HepG2 (cell line): ENCODE data around the gene SLC1A2. TPM values are rescaled to one million over a fixed set of nuclear protein-coding genes. Genes with fewer than 3 reads are reported as not detected.

ENCODE experiments used
- ATAC-seq: fragments of 200-7000 bp; cut with Tn5 transposase; 3 replicates; pipeline ENCODE4 v1.9.1; 2020; ENCODE audit warnings: mild to moderate bottlenecking, moderate library complexity
- BruUV-seq: library from RNA; stranded (reverse); fragments of 400-500 nt; replicated peaks from 2 replicates; lab custom pipeline; 2021; lab: Mats Ljungman, UMichigan
- CTCF ChIA-PET: fragments of 300-600 bp; formaldehyde crosslinking; extraction: SDS; loops from one replicate; lab custom pipeline; 2021; ENCODE audit warnings: low total read pairs, inconsistent platforms, low intra/inter-chr PET ratio; lab: Yijun Ruan, JAX
- POLR2A ChIA-PET: fragments of 350-600 bp; sonication (Branson Sonifier 250); formaldehyde crosslinking; loops from one replicate; lab custom pipeline; 2020; ENCODE audit warnings: antibody characterized with exemption, inconsistent platforms; lab: Yijun Ruan, JAX
- DNase-seq: peaks from one replicate; pipeline ENCODE4 v3.0.0-alpha.2; 2015; ENCODE audit warnings: low spot score
- FAIRE-seq: peaks from 3 replicates; lab custom pipeline; 2011; peaks lifted over from hg19 to GRCh38; lab: Jason Lieb, UNC
- H2AFZ ChIP-seq: one replicate; pipeline ENCODE4 v1.6.1; 2011; ENCODE audit warnings: low read length, inconsistent platforms
- H3K27ac ChIP-seq: fragments of 300-600 bp; 3 replicates; pipeline ENCODE4 v1.8.0; 2011; ENCODE audit warnings: mixed run types, mild to moderate bottlenecking, mixed read lengths, low read length, inconsistent platforms; ENCODE audit not compliant: insufficient read depth; ENCODE audit errors: extremely low read length
- H3K27me3 ChIP-seq, 2 experiments: fragments of 200-600 bp in 1 of 2; 2 replicates in 1 of 2; 3 replicates in 1 of 2; pipeline versions ENCODE4 v1.6.0 to v1.8.0; 2011; ENCODE audit warnings: low read length in 2 of 2, mild to moderate bottlenecking in 2 of 2, moderate library complexity in 2 of 2, inconsistent platforms in 1 of 2; ENCODE audit not compliant: insufficient read depth in 2 of 2, control insufficient read depth in 1 of 2
- H3K36me3 ChIP-seq, 2 experiments: fragments of 200-600 bp in 1 of 2; replicated peaks in 1 of 2; 2 replicates in 1 of 2; 3 replicates in 1 of 2; pipeline versions ENCODE4 v1.5.1 to v1.8.0; 2011; ENCODE audit warnings: low read length in 2 of 2, inconsistent platforms in 1 of 2; ENCODE audit not compliant: insufficient read depth in 2 of 2, control insufficient read depth in 1 of 2
- H3K4me1 ChIP-seq: 2 replicates; pipeline ENCODE4 v1.5.1; 2012; ENCODE audit warnings: low read length, inconsistent platforms; ENCODE audit not compliant: insufficient read depth
- H3K4me2 ChIP-seq: 2 replicates; pipeline ENCODE4 v1.6.0; 2011; ENCODE audit warnings: low read depth, low read length, inconsistent platforms
- H3K4me3 ChIP-seq, 3 experiments: fragments of 200-600 bp in 1 of 3; sonication (generic), shearing (Covaris generic) in 1 of 3; replicated peaks in 1 of 3; 2 replicates each; pipeline ENCODE4 v1.5.1; 2011 to 2016; ENCODE audit warnings: low read length in 3 of 3, inconsistent platforms in 2 of 3, low read depth in 2 of 3, mild to moderate bottlenecking in 2 of 3, control low read depth in 1 of 3, mixed read lengths in 1 of 3; ENCODE audit not compliant: insufficient read depth in 1 of 3
- H3K79me2 ChIP-seq: one replicate; pipeline ENCODE4 v1.6.1; 2011; ENCODE audit warnings: low read length, inconsistent platforms; ENCODE audit not compliant: insufficient read depth
- H3K9ac ChIP-seq: 2 replicates; pipeline ENCODE4 v1.6.0; 2011; ENCODE audit warnings: mild to moderate bottlenecking, low read depth, low read length, inconsistent platforms; ENCODE audit not compliant: insufficient read depth
- H3K9me3 ChIP-seq: 2 replicates; pipeline ENCODE4 v1.5.1; 2012; ENCODE audit warnings: mild to moderate bottlenecking, low read length
- H4K20me1 ChIP-seq: 2 replicates; pipeline ENCODE4 v1.6.0; 2011; ENCODE audit warnings: inconsistent platforms, mild to moderate bottlenecking, low read length, moderate library complexity; ENCODE audit not compliant: insufficient read depth
- CHCHD3 ChIP-seq: sonication (generic); formaldehyde crosslinking; IDR thresholded peaks from 2 replicates; pipeline ENCODE4 v1.8.0; 2022; ENCODE audit warnings: mild to moderate bottlenecking, missing genetic modification reagents, moderate library complexity
- FOSL2 ChIP-seq: sonication (generic); formaldehyde crosslinking; IDR thresholded peaks from 2 replicates; pipeline ENCODE4 v1.4.0; 2020; ENCODE audit warnings: missing genetic modification reagents
- HOXA3 ChIP-seq: sonication (generic); formaldehyde crosslinking; IDR thresholded peaks from 2 replicates; pipeline ENCODE4 v1.5.0; 2020; ENCODE audit warnings: missing genetic modification reagents
- JUNB ChIP-seq: sonication (generic); formaldehyde crosslinking; IDR thresholded peaks from 2 replicates; pipeline ENCODE4 v1.8.0; 2022; ENCODE audit warnings: missing genetic modification reagents, mild to moderate bottlenecking, borderline replicate concordance
- KDM5B ChIP-seq: sonication (generic); formaldehyde crosslinking; IDR thresholded peaks from 2 replicates; pipeline ENCODE4 v1.4.0; 2020; ENCODE audit warnings: missing genetic modification reagents, mild to moderate bottlenecking, borderline replicate concordance
- NAIF1 ChIP-seq: sonication (generic); formaldehyde crosslinking; IDR thresholded peaks from 2 replicates; pipeline ENCODE4 v1.5.0; 2020; ENCODE audit warnings: mild to moderate bottlenecking, missing genetic modification reagents, borderline replicate concordance
- PBX2 ChIP-seq: IDR thresholded peaks from 2 replicates; pipeline ENCODE4 v1.6.1; 2016; ENCODE audit warnings: control low read depth
- PCBP1 ChIP-seq: fragments of 200-400 bp; formaldehyde crosslinking; IDR thresholded peaks from 2 replicates; pipeline ENCODE4 v1.6.1; 2017; ENCODE audit warnings: mild to moderate bottlenecking, low read depth, low read length, borderline replicate concordance
- RCOR2 ChIP-seq: IDR thresholded peaks from 2 replicates; pipeline ENCODE4 v1.6.1; 2016; ENCODE audit warnings: missing biosample characterization, missing genetic modification reagents
- SIX1 ChIP-seq: sonication (generic); formaldehyde crosslinking; IDR thresholded peaks from 2 replicates; pipeline ENCODE4 v1.4.0; 2020; ENCODE audit warnings: missing genetic modification reagents, borderline replicate concordance
- STAG1 ChIP-seq: sonication (generic); formaldehyde crosslinking; IDR thresholded peaks from 2 replicates; pipeline ENCODE4 v1.4.0; 2020; ENCODE audit warnings: missing genetic modification reagents
- ZBTB20 ChIP-seq: sonication (generic); formaldehyde crosslinking; IDR thresholded peaks from 2 replicates; pipeline ENCODE4 v1.8.1; 2023; ENCODE audit warnings: missing genetic modification reagents, low read depth, mild to moderate bottlenecking, borderline replicate concordance
- ZEB1 ChIP-seq: IDR thresholded peaks from 2 replicates; pipeline ENCODE4 v1.6.1; 2012; ENCODE audit warnings: mild to moderate bottlenecking, low read depth, inconsistent platforms; ENCODE audit not compliant: insufficient replicate concordance
- ZKSCAN1 ChIP-seq: fragments of 150-350 bp; IDR thresholded peaks from 2 replicates; pipeline ENCODE4 v1.6.1; 2014; ENCODE audit warnings: low read length
- ZNF121 ChIP-seq: sonication (generic); formaldehyde crosslinking; IDR thresholded peaks from 2 replicates; pipeline ENCODE4 v1.5.0; 2020; ENCODE audit warnings: mild to moderate bottlenecking, missing genetic modification reagents
- ZNF546 ChIP-seq: sonication (generic); formaldehyde crosslinking; conservative IDR thresholded peaks from 2 replicates; pipeline ENCODE4 v1.8.1; 2023; ENCODE audit warnings: mild to moderate bottlenecking, missing genetic modification reagents
- ZNF777 ChIP-seq: sonication (generic); formaldehyde crosslinking; IDR thresholded peaks from 2 replicates; pipeline ENCODE4 v1.4.0; 2020; ENCODE audit warnings: missing genetic modification reagents
- WGBS: methylation state at CpG from one replicate; pipeline ENCODE4 v1.1.6; 2017; ENCODE audit warnings: low lambda C conversion rate; 5-methylcytosine and 5-hydroxymethylcytosine counted together
- in situ Hi-C: cut with HindIII; loops from 2 replicates; pipeline ENCODE4 v1.10.0; 2017; ENCODE audit warnings: low pct_unique_long_range_greater_than_20kb; ENCODE audit not compliant: extremely low pct_ligation_motif_present
- intact Hi-C: fragments of 100-400 bp; cut with micrococcal nuclease; formaldehyde crosslinking; loops from one replicate; pipeline ENCODE4 v1.10.0; 2022; ENCODE audit not compliant: unreplicated experiment
- polyA plus RNA-seq, 8 experiments: library from polyadenylated mRNA; depleted of rRNA in 3 of 8; stranded (reverse) in 7 of 8; unstranded in 1 of 8; fragments of >200 nt; fragmentation: Illumina TruSeq in 4 of 8; extraction: Trizol in 4 of 8; gene quantifications; 2 replicates each; pipeline versions ENCODE4 v1.2.1 to v1.2.3, GENCODE V29; 2011 to 2016; ENCODE audit warnings: low read depth in 4 of 8, missing spikeins in 1 of 8, mixed read lengths in 1 of 8; ENCODE audit not compliant: insufficient read depth in 1 of 8
- total RNA-seq, 5 experiments: library from RNA; depleted of rRNA; stranded (reverse); fragments of >200 nt; fragmentation: Illumina TruSeq; extraction: Trizol; gene quantifications; 2 replicates each; pipeline ENCODE4 v1.2.3, GENCODE V29; 2016; ENCODE audit warnings: low read depth in 1 of 5

The SLC1A2 gene
- total and polyA plus RNA-seq, 2 of the 13 experiments (the other 11 are each of a cell fraction or from before 2014, with no cell fraction given) = 23.2 to 43.2 TPM

GRCh38 chr11:35362521-35362980 is 56.8 kb downstream of the SLC1A2 start:
- Histone ChIP-seq H3K4me2 (no peak overlapping the region), H3K4me3 (no peak overlapping the region), H2AFZ (no peak overlapping the region), H3K27me3 (no peaks in the 10 kb centered on the region; a peak in 1 of 5 replicates), H3K36me3 (no peaks in the 10 kb centered on the region), H3K9me3 (peaks cover 7% of the 10 kb centered on the region; the same call in 1 of the 2 replicates), H3K9ac (no peak overlapping the region), H3K4me1 (peaks cover 75% of the 10 kb centered on the region), H4K20me1 (no peaks in the 10 kb centered on the region), H3K79me2 (peaks cover 4% of the 10 kb centered on the region), H3K27ac (no peak overlapping the region)
- BruUV-seq = no TSS peak
- no peak for DNase-seq
- intact Hi-C loops (no loop called here), in situ Hi-C loops (no loop called here)
- 89% methylated on average over 2 of the region's 2 CpGs for WGBS
- FAIRE-seq = no peak
- ChIA-PET POLR2A (no interaction called here), CTCF (no interaction called here)
- TF ChIP-seq ZKSCAN1 = 0 out of 2 replicates have a peak, but pooled peaks have one; percentile 32
- no peak for TF ChIP-seq KDM5B (CRISPR knock-in tag)
- peak; percentile 27; the same call in 1 of the 2 replicates for TF ChIP-seq STAG1 (CRISPR knock-in tag)
- ATAC-seq = no peak

- H3K4me2 ChIP-seq = peak overlapping the region; percentile 72
- H4K20me1 ChIP-seq = no peaks in the 10 kb centered on the region
- 3% methylated on average over 7 of the region's 7 CpGs for WGBS
- peaks cover 81% of the 10 kb centered on the region for H3K4me1 ChIP-seq
- H3K27me3 ChIP-seq = no peaks in the 10 kb centered on the region; a peak in 1 of 5 replicates
- ChIA-PET POLR2A (interaction anchor here (0.9 to 3.0 kb wide), 14 partner anchors 9 to 759 kb away, joined by 3 to 22 read pairs (median 7); partner anchors contain the start of genes APIP and PDHX), CTCF (no interaction called here)
- peaks cover 0 to 7% of the 10 kb centered on the region in 2 experiments; a peak in 2 of 5 replicates for H3K36me3 ChIP-seq
- in situ Hi-C loops = no loop called here
- no peak overlapping the region for H2AFZ ChIP-seq
- DNase-seq = peak; percentile 98
- H3K9me3 ChIP-seq = no peaks in the 10 kb centered on the region
- H3K27ac ChIP-seq = peak overlapping the region; percentile 96
- no TSS peak for BruUV-seq
- peak; percentile 85 for FAIRE-seq
- peak; percentile 94 for ATAC-seq
- H3K79me2 ChIP-seq = peaks cover 13% of the 10 kb centered on the region
- H3K4me3 ChIP-seq = peak overlapping the region; percentile 59 to 66 (median 64)
- intact Hi-C loops = loop anchor here (1.0 kb wide), 1 partner anchor 31 kb away; no protein-coding TSS in a partner anchor
- H3K9ac ChIP-seq = peak overlapping the region; percentile 86
- no peak for TF ChIP-seq ZNF777 (CRISPR knock-in tag)
- 0 out of 2 replicates have a peak, but pooled peaks have one; percentile 28 for TF ChIP-seq JUNB (CRISPR knock-in tag)
- peak; percentile 94 for TF ChIP-seq FOSL2 (CRISPR knock-in tag)
- peak; percentile 98 for TF ChIP-seq RCOR2 (CRISPR knock-in tag)
- TF ChIP-seq PBX2 (CRISPR knock-in tag) = 0 out of 2 replicates have a peak, but pooled peaks have one; percentile 33
- no peak for TF ChIP-seq ZNF546 (CRISPR knock-in tag)
- TF ChIP-seq CHCHD3 = no peak
- peak; percentile 87 for TF ChIP-seq ZEB1
- peak; percentile 94; the same call in 1 of the 2 replicates for TF ChIP-seq ZBTB20 (CRISPR knock-in tag)
- no peak for TF ChIP-seq PCBP1
- peak; percentile 68 for TF ChIP-seq ZNF121 (CRISPR knock-in tag)
- peak; percentile 94 for TF ChIP-seq HOXA3
- TF ChIP-seq NAIF1 (CRISPR knock-in tag) = 0 out of 2 replicates have a peak, but pooled peaks have one; percentile 50
- peak; percentile 76; the same call in 1 of the 2 replicates for TF ChIP-seq SIX1 (CRISPR knock-in tag)
These were observed 59.3 kb downstream of the SLC1A2 start for GRCh38 chr11:35360055-35360530.
